Measurements from ENCODE around the gene ZNF532.
A peak's percentile ranks its signal among the peaks of the same experiment; 100 is the strongest.

Gene ZNF532

DNA sequence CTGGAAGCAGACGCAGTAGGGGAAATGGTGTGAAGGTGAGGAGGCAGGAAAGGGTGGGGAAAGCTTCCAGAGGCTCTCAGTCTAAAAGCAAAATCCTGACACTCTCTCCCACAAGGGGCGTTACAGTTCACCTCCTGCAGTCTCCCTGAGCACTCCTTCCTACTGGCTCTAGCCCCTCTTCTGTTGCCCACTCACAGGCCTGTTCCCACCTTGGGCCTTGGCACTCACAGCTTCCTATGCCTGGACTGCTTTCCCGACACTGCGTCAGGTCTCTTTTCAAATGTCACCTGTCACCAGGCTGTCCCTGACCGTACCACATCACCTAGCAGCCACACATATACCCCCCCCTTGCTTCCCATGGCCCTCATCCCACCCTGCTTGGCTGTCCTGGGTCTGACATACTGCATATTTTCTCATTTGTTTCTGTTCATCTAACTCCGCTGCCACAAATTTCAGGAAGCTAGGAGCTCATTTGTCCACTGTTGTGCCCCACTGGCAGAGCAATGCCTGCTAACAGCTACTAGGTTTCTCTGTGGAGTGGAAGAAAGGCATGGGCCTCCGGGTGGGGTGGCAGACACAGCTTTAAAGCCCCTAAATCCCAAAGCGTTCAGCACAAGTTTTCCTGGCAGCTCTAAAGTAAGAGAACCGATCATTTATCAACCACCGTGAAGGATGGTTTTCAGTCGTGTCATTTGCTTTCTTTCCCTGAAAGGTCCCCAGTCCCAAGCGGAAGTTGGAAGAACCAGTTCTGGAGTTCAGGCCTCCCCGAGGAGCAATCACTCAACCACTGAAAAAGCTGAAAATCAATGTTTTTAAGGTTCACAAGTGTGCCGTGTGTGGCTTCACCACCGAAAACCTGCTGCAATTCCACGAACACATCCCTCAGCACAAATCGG lies 118.8 kb downstream of the ZNF532 start:
- no peak for DNase-seq

DNA sequence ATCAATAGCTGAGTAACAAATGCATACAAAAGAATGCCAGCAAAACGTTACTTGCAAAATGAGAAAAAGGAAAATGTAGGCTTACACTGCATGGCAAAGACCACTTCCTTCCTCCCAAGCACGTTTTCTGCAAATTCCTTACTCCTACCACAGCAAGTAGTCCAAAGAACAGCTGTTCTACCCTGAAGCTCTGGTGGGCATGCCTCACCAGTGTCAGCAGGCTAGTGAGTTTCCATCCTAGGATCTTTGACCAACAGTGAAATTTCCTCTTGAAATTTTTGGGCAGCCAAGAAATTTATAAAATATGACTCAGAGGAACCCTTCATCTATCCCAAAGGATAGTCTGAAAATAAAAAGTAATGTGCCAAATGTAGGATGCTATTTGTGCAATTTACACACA lies 123.9 kb downstream of the ZNF532 start:
- DNase-seq = no peak

DNA sequence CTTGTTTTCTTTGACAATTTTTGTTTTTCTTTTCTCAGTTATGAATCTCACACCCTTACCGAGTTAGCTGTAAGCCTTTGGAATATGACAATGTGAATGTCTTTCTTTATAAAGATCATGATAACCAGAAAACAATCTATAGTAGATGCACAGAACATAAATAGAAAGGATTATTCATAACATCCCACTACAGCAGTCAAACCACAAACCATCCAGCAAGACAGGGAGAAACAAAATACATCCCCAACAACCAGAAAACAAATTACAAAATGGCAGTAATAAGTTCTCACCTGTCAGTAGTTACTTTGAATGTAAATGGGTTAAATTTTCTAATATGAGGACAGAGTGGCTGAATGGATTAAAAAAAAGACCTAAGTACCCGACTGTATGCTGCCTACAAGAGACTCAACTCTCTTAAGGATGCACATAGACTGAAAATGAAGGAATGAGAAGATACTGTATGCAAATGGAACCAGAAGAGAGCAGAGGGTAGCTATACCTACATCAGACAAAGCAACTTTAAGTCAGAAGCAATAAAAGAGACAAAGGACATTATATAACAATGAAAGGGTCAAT lies 124.6 kb downstream of the ZNF532 start:
- DNase-seq = no peak

DNA sequence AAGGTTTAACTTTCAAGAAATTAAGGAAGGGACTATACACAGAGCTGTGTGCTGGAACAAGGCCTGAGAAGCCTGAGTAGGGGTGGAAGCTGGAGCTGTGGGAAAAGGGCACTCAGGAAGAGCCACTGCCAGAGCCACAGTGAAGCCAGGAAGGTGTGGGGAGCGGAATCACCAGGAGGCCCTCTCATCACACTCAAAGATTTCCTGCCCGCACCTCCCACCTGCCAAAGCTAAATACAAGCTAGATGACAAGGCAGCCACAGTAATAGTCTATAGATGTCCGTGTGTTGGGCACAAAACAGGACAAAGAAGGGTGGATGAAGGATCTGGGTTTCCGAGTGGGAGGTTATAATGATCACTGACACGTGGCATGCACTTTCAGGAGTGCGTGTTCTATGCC lies 126.0 kb downstream of the ZNF532 start:
- DNase-seq = no peak

DNA sequence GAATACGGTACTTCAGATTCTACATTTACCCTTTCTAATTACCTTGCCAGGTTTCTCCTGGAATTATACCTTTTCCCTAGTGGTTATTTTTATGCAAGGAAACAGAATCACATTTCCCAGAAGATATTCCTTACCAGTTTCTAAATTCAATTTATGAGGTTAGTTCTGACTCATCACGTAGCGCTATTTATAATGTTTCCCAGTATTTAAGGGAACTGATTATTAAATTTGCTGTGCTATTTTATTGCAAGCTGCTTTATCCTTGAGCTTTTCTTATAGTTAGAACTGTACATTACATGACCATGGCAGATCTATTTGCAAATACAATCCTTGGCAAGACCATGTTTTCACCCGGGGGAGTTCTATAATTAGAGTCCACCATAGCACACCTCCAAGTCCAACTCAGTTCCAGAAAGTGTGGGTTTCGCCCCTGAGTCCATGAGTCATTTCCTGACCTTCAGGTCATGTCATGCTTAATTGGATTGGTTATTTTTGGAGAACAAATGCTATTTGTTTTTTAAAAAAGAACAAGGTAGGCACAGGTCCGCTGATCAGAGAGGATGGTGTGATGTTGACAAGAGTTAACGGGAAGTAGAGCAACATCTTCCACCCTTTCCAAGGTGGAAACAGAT lies 126.6 kb downstream of the ZNF532 start:
- no peak for DNase-seq

DNA sequence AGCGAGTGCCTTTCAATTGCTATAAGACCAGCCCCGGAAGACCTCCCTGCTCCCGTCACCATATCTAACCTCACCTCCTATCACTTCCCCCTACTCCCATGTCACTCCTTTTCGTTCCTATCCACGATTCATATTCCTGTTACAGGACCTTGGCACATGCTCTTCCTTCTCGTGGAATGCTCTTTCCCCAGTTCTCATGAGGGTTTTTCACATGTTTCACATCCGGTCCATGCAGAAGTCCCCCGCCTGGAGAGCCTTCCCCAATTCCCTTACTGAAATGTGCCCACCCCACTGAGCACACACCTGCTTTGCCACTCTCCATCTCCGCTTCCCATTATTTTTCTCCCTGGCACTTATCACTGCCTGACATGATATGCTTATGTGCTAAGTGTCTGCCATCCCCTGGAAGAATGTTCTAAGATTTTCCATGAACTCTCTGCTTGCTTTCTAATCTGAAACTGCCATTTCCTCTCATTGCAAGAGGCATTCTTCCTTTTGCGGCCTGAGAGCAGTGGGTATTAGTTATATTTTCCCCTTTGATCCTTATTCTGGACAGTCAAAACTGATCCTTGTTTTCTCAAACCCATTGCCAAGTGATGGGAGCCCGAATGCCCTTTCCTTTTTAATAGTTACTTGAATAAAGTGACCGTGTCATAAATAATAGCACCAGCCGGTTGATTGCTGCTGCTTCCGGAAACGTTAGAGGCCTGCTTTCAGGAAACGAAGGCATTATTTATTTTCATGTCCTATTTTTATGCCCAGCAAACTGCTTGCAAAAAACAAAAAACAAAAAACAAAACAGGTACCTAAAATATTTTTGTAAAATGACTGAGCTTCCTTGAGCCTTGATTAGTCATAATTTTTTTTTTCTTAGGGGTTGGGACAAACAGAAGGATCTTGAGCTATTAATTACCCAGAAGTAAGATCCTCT lies 127.9 kb downstream of the ZNF532 start:
- no peak for DNase-seq

DNA sequence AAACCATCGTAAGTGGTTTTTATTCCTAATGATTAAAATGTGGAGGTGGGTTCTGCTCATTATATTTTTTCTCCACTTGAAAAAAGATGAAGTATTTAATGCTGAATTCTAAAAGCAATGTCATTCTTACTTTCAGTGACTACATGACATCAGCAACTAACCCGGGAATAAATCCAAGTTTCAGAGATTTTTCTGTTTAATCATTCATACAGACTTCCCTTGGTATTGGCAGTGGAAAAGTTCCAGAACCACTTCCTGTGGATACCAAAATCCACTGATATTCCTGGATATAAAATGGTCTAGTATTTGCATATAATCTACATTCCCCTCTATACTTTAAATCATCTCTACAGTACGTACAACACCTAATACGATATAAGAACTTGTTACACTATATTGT lies 128.6 kb downstream of the ZNF532 start:
- no peak for DNase-seq

DNA sequence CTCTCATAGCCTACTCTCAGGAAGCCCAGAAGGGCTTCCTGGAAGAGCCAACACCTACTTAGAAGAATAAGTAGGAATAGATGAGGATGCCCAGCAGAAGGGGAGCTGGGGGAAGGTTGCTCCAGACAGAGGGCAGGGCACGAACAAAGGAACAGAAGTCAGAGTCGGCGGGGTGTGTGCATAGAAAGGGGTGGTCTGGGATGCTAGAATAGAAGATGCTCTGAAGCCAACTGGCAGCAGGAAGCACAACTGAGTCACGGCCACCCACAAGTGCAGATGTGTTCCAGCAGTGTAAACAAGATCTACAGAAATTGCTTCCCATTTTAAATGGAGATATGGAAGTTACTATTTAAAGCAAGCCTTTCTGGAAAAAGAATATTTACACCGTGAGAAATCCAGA lies 131.0 kb downstream of the ZNF532 start:
- DNase-seq = no peak

DNA sequence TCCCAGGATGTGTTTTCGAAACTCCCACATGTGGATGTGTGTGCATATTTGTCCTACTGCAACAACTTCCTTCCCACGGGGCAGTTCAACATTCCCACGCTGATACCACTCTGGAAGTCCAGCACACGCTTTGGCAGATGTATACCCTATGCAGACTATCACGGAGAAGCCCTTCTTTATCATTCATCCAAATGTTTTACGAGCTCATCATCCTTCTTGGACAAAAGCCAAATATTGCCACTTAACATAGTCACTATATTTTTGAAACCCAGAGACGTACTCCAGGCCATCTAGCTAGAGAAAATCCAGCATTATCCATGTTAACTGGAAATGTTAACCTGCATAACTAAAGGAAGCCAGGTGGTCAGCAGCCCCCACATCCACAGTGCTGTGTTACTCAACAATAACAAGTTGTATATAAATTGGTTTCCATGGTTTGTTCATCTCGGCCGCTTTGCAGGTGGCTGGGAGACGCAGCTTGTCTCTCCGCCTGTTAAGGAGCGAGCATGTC lies 131.5 kb downstream of the ZNF532 start:
- DNase-seq = no peak

DNA sequence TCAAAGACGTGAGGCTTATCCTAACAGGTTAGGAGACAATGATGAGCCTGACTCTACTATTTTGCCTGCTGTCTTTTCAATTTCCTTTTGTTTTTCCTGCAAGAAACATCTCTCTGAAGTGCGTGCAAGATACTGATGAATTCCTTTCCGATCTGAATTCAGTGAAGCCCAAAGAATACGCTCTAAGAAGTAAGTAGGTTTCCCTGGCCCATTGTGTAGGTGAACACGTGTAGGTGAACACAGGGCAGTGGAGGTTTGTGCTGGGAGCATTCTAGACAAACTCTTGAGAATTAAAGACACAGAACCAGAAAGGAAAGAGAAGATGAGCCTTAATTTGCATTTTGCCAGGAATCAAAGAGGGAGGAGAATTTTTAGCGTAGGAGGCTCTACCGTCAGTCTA lies 132.0 kb downstream of the ZNF532 start:
- no peak for DNase-seq

DNA sequence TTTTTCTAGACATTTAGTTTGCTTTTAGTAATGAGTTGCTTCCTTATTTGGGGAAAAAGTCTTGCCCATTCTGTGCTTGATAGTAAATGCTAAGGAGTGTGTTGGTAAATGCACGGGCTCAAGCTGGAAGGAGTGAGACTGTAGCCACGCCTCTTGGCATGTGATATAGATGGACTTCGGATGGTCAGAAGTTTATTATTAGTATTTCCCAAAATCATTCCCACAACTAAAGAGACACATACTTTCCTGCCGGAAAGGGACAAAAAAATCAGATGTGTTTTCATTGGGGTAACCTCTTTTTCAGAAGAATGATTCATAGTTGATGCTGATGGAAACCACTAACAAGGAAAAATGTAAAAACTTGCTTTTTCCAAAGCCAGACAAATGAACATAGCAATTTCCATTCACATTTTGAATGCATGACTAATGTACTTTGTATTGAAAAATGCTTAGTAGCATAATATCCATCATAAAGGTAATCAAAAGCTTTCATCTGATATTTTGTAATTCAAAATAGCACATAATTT lies 133.2 kb downstream of the ZNF532 start:
- DNase-seq = no peak

DNA sequence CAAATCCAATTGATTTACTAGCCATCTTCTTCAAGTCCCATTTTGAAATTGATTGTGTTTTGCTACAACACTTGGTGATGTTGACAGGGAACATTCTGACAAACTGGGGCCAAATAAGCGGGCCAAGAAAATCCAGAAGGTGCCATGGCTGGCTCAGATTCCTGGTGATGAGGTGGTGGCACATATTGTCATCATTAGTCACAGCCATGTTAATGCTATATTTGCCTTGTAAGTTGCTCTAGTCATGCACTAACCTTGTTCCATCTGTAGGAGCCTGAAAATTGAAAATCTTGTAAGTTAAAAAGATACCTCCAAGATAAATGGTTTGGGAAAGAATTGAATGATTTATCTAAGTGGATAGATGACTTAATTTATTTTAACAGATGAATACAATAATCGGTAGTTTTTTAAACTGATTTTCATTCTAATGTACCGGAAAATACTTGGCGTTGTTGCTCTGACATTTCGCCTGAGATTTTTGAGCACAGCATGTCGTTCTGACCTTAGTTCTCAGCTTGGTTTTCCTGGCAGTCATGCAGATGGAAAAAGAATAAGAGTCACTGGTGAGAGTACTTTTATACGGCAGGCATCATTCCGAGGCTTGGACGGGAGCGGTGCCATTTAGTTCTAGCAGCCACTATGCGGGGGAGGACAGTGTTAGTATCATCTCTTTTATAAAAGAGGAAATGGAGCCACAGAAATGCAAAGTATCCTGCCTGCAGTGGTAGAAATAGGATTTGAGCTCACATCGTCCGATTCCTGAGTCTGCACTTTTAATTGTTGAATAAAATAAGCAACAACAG lies 133.9 kb downstream of the ZNF532 start:
- no peak for DNase-seq

DNA sequence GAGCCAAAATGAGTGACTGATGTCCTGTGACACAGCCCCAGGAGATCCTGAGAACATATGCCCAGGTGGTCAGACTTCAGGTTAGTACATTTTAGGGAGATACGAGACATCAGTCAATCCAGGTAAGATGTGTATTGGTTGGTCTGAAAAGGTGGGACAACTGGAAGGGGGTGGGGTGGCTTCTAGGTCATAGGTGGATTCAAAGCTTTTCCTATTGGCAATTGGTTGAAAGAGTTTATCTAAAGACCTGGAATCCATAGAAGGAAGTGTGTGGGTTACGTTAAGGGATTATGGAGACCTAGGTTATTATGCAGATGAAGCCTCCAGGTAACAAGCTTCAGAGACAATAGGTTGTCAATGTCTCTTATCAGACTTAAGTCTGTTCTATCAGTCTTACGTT lies 136.5 kb downstream of the ZNF532 start:
- DNase-seq = no peak

DNA sequence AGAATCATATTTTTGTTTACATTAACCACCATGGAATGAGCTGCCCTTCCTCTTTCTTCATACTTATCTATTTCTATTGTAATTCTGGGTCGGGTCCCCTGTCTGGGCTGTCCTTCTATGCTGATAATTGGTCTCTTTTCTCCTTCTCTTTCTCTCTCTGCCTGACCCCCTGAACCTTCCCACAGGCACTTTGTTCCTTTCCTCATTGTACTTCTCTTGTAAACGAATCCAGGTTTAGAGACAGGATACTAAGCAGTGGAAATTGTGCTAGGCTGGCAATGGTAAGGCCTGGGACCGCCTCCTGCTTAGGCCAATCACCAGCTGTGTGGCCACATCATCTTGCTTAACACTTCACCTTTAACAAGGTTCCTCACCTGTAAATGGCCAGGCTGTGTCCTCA lies 137.0 kb downstream of the ZNF532 start:
- DNase-seq = no peak

DNA sequence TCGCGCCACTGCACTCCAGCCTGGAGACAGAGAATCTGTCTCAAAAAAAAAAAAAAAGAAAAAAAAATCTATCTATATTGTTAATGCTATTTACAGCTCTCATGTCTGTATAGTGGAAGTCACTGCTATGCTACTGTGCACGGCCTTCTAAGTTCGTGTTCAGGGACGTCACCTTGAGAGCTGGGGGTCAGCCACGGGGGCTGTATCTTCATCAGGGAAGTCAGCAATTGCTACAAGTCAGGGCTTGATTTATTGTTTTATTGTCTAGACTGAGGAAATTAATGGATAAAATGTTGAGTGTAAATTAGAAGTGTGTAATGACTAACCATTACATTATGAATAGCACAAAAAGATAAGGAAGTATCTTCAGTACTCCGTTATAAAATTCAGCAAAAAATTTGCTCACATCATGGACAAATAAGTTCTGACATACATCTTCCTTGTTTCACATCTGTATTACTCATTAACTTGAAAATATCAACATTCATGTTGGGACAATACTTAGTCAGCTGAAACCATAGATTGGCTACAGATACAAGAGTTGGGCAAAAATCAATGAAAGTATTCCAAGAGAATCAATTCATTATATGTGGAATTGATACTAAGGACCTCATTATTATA lies 138.4 kb downstream of the ZNF532 start:
- DNase-seq = peak; percentile 5

DNA sequence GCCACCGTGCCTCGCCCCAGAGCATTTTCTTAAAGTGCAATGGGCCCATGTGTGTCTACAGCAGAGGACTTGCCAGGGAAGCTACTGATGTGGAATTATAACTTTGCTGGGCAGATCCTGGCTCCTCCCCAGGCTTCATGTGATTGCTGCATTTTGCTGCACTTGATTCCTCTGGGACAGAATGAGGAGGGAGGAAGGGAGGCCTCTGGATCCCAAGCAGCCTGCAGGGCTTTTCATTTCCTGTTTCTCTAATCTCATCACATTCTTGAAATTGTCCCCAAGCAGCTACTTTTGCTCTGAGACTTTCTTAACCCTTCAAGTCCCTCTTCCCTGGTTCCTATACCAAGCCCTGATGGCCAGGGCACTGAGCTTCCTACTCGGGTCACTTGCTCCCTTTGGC lies 140.6 kb downstream of the ZNF532 start:
- DNase-seq = no peak

DNA sequence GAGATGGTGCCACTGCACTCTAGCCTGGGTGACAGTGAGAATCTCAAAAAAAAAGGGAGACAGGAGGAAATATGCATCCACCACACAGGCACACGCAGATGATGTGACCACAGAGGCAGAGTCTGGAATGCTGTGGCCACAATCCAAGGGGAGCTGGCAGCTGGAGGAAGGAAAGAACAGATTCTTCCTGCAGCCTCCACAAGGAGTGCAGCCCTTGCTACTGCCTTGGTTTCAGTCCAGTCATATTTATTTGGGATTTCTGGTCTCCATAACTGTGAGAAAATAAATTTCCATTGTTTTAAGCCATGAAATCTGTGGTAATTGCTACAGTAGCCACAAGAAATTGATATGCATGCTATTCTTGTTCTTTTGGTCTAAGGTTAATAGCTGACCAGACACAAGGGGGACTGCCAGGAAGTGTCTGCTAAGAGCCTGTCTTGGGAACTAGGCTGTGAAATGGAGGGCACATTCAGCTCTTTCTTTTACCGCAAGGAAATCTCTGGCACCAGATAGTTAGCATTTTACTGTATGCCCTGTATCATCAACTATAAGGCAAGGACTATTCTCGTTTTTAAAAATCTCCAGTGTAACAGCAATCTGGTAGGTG lies 141.9 kb downstream of the ZNF532 start:
- DNase-seq = no peak

DNA sequence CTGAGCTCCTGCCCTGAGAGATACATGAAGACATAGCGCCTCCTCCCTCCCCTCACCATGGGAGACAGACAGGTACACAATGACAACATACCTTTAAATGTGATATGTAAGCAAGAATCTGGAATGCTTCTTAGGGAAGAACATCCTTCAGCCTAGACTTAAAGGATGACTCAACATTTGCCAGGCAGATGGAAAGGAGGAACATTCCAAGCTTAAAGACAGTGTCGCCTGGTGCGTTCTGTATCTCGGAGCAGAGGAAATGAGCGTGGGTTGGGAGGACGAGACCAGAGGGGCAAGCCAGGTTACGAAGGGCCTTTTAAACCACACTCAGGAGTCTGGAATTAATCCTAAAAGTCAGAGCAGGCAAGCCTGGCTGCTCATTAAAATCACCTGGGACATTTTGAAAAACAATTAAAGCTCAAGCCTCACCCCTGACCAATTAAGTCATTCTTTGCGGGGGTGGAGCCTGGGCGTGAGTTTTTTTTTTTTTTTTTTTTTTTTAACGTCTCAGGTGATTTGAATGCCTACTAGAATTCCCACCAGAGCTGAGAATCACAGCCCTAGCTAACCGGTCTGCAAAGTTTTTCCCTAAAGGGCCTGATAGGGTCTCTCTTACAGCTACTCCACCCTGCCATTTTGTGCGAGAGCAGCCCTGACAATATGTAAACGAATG lies 143.8 kb downstream of the ZNF532 start:
- DNase-seq = no peak

DNA sequence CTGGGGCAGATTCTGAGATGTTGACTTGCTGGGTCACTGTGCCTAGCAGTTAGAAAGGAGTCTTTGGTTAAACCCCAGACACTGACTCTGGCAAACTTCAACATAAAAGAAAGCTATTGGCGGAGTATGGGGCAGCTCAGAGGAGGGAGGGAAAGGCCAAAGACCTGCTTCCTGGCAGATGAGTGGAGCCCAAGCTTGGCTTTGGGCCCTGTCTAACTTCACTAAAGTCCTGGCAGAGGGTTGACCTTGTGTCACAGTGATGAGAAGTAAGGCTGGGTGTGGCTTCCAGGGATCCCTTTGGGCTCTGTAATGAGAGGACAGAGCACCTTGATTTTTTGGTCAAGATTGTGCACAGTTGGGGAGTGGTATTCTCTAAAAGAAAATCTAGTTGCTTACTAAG lies 145.2 kb downstream of the ZNF532 start:
- DNase-seq = no peak

DNA sequence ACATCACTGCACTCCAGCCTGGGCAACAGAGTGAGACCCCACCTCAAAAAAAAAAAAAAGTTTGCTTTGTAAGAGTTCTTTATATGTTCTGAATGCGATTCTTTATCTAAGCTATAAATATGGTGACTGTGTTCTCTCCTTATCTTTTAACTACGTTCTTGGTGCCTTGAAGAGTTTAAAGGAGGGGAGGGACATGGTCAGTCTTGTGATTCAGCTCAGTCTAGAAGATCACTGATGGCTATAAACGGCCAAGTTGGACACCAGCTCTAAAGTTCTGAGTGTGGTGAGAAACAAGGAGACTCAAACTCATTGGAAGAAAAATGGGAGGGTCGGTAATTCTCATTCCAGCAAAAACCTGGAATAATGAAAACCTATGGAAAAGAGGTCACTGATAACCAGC lies 146.6 kb downstream of the ZNF532 start:
- DNase-seq = no peak
